ENCODE results near the gene SEC31A. TPM values are rescaled to one million over a fixed set of nuclear protein-coding genes. Genes with fewer than 3 reads are reported as not detected.
A peak's percentile ranks its signal among the peaks of the same experiment; 100 is the strongest.

SEC31A gene
- polyA plus RNA-seq, 1 experiment = 451 TPM

GRCh38 chr4:82799006-82799881, 91.7 kb downstream of the SEC31A start:
- Histone ChIP-seq H3K27me3 (ENCODE audit: control insufficient read depth, insufficient read depth, low read length) (peaks cover 2% of the 10 kb centered on the region; the same call in 1 of the 2 replicates), H3K4me3 (ENCODE audit: low read depth, low read length) (peak overlapping the region; percentile 85), H3K36me3 (ENCODE audit: control insufficient read depth, insufficient read depth, low read length) (no peaks in the 10 kb centered on the region)
- no peak for DNase-seq (ENCODE audit: low read depth)
- POLR2A ChIA-PET = interaction anchor here (0.6 to 0.7 kb wide), 3 partner anchors 213 to 425 kb away, joined by 3 to 15 read pairs (median 4); partner anchors contain the start of genes COPS4 and HNRNPD
- CTCF ChIA-PET = interaction anchor here (0.7 to 3.4 kb wide), 11 partner anchors 12 to 371 kb away, joined by 3 to 21 read pairs (median 3); no protein-coding TSS in a partner anchor
- TF ChIP-seq CTCF (IDR thresholded peaks at IDR 0.05; ENCODE audit: insufficient read depth, low read depth, low read length) = no peak

- CTCF ChIA-PET = interaction anchor here (0.7 to 3.4 kb wide), 10 partner anchors 9 to 370 kb away, joined by 3 to 21 read pairs (median 3); no protein-coding TSS in a partner anchor
Measured at GRCh38 chr4:82798168-82799005, 92.6 kb downstream of the SEC31A start, which contains the start of gene SCD5. Gene SCD5 (minus strand): TSS chr4:82798796. CDS start chr4:82798537, 259 bp downstream.

GRCh38 chr4:82797405-82798111, 93.4 kb downstream of the SEC31A start:
- POLR2A ChIA-PET = no interaction called here
- Histone ChIP-seq H3K36me3 (ENCODE audit: control insufficient read depth, insufficient read depth, low read length) (no peaks in the 10 kb centered on the region), H3K4me3 (ENCODE audit: low read depth, low read length) (peak overlapping the region; percentile 85), H3K27me3 (ENCODE audit: control insufficient read depth, insufficient read depth, low read length) (no peaks in the 10 kb centered on the region)
- CTCF ChIA-PET = interaction anchor here (0.6 to 1.5 kb wide), 3 partner anchors 9 to 80 kb away, joined by 3 to 10 read pairs (median 3); no protein-coding TSS in a partner anchor
- TF ChIP-seq CTCF (IDR thresholded peaks at IDR 0.05; ENCODE audit: insufficient read depth, low read depth, low read length) = no peak
- DNase-seq (ENCODE audit: low read depth) = no peak

More at GRCh38 chr4:82798168-82799005, 92.6 kb downstream of the SEC31A start, which contains the start of gene SCD5:
- peak; percentile 21; the same call in 1 of the 2 replicates for TF ChIP-seq CTCF (IDR thresholded peaks at IDR 0.05; ENCODE audit: insufficient read depth, low read depth, low read length)
- Histone ChIP-seq H3K27me3 (ENCODE audit: control insufficient read depth, insufficient read depth, low read length) (no peaks in the 10 kb centered on the region), H3K4me3 (ENCODE audit: low read depth, low read length) (peak within 1 kb of the TSS; percentile 85), H3K36me3 (ENCODE audit: control insufficient read depth, insufficient read depth, low read length) (no peaks in the 10 kb centered on the region)
- DNase-seq (ENCODE audit: low read depth) = peak; percentile 20
- POLR2A ChIA-PET = interaction anchor here (0.6 to 0.7 kb wide), 3 partner anchors 213 to 425 kb away, joined by 3 to 15 read pairs (median 4); partner anchors contain the start of genes COPS4 and HNRNPD

GRCh38 chr4:82797040-82797404, 93.9 kb downstream of the SEC31A start:
- H3K27me3 ChIP-seq (ENCODE audit: control insufficient read depth, insufficient read depth, low read length) = no peaks in the 10 kb centered on the region
- no peak for TF ChIP-seq CTCF (IDR thresholded peaks at IDR 0.05; ENCODE audit: insufficient read depth, low read depth, low read length)
- H3K36me3 ChIP-seq (ENCODE audit: control insufficient read depth, insufficient read depth, low read length) = no peaks in the 10 kb centered on the region
- POLR2A ChIA-PET = interaction anchor here (1.0 kb wide), 1 partner anchor 11 kb away, joined by 4 read pairs; no protein-coding TSS in a partner anchor
- DNase-seq (ENCODE audit: low read depth) = no peak
- CTCF ChIA-PET = interaction anchor here (1.0 to 1.5 kb wide), 3 partner anchors 12 to 86 kb away, joined by 3 to 10 read pairs (median 5); no protein-coding TSS in a partner anchor
- H3K4me3 ChIP-seq (ENCODE audit: low read depth, low read length) = peak overlapping the region; percentile 85
